H1 (cell line): ENCODE data around the gene MAPK8IP3. TPM values are rescaled to one million over a fixed set of nuclear protein-coding genes. Genes with fewer than 3 reads are reported as not detected.

Source experiments
- CTCF ChIA-PET: fragments of 300-600 bp; sonication (Branson Sonifier 250); formaldehyde crosslinking; loops from one replicate; lab custom pipeline; 2021; ENCODE audit not compliant: partially characterized antibody; lab: Charles Lee
- POLR2A ChIA-PET: fragments of 300-600 bp; sonication (Branson Sonifier 250); formaldehyde crosslinking; loops from one replicate; lab custom pipeline; 2021; ENCODE audit warnings: inconsistent platforms; ENCODE audit not compliant: partially characterized antibody; lab: Charles Lee
- DNase-seq, 2 experiments: peaks; one replicate each; pipeline versions ENCODE4 v3.0.0 to v3.0.0-alpha.2; 2010 to 2022; ENCODE audit warnings: low spot score in 2 of 2, low read depth in 1 of 2, mixed read lengths in 1 of 2
- FAIRE-seq: peaks from 2 replicates; lab custom pipeline; 2011; peaks lifted over from hg19 to GRCh38; lab: Jason Lieb, UNC
- H2AFZ ChIP-seq: 2 replicates; pipeline ENCODE4 v1.8.1; 2012; ENCODE audit warnings: low read length, inconsistent platforms
- H2AK5ac ChIP-seq: 2 replicates; pipeline ENCODE4 v1.6.1; 2013; ENCODE audit warnings: low read depth, low read length
- H2BK120ac ChIP-seq: replicated peaks from 2 replicates; pipeline ENCODE3; 2013; ENCODE audit warnings: low read depth, low read length, inconsistent platforms
- H2BK12ac ChIP-seq: 2 replicates; pipeline ENCODE4 v1.6.1; 2013; ENCODE audit warnings: low read depth, low read length
- H2BK15ac ChIP-seq: 2 replicates; pipeline ENCODE4 v1.6.1; 2013; ENCODE audit warnings: low read length
- H2BK20ac ChIP-seq: 2 replicates; pipeline ENCODE4 v1.6.1; 2013; ENCODE audit warnings: low read length
- H2BK5ac ChIP-seq: 2 replicates; pipeline ENCODE4 v1.6.1; 2013; ENCODE audit warnings: low read depth, low read length
- H3K14ac ChIP-seq: 2 replicates; pipeline ENCODE4 v1.6.1; 2013; ENCODE audit warnings: inconsistent platforms; ENCODE audit not compliant: insufficient read length
- H3K18ac ChIP-seq: 2 replicates; pipeline ENCODE4 v1.6.1; 2013; ENCODE audit warnings: low read length; ENCODE audit errors: extremely low read depth
- H3K23ac ChIP-seq: 2 replicates; pipeline ENCODE4 v1.6.1; 2013; ENCODE audit warnings: inconsistent platforms; ENCODE audit not compliant: insufficient read length
- H3K23me2 ChIP-seq: 2 replicates; pipeline ENCODE4 v1.6.1; 2013; ENCODE audit warnings: low read depth, low read length
- H3K27ac ChIP-seq: 2 replicates; pipeline ENCODE4 v1.6.1; 2011; ENCODE audit warnings: low read depth, low read length, inconsistent platforms
- H3K27me3 ChIP-seq, 4 experiments: replicated peaks in 1 of 4; 1 replicate in 1 of 4; 2 replicates in 3 of 4; pipeline versions ENCODE4 v1.6.1 to v1.8.1; 2011 to 2013; ENCODE audit warnings: low read length in 3 of 4, mild to moderate bottlenecking in 3 of 4, inconsistent platforms in 2 of 4, mixed read lengths in 2 of 4, moderate library complexity in 1 of 4; ENCODE audit not compliant: control insufficient read depth in 3 of 4, insufficient read depth in 3 of 4; ENCODE audit errors: extremely low read depth in 1 of 4
- H3K36me3 ChIP-seq, 4 experiments: 2 replicates each; pipeline versions ENCODE4 v1.6.1 to v1.8.1; 2011 to 2013; ENCODE audit warnings: mild to moderate bottlenecking in 4 of 4, low read length in 3 of 4, moderate library complexity in 2 of 4, control low read depth in 1 of 4, inconsistent platforms in 1 of 4; ENCODE audit not compliant: insufficient read depth in 4 of 4, control insufficient read depth in 2 of 4
- H3K4ac ChIP-seq: replicated peaks from 2 replicates; pipeline ENCODE3; 2013; ENCODE audit warnings: low read length, low read depth, mixed read lengths, inconsistent platforms; ENCODE audit not compliant: insufficient read length
- H3K4me1 ChIP-seq, 4 experiments: replicated peaks in 1 of 4; 1 replicate in 1 of 4; 2 replicates in 3 of 4; pipeline versions ENCODE4 v1.6.1 to v1.8.1; 2011 to 2013; ENCODE audit warnings: low read length in 3 of 4, inconsistent platforms in 2 of 4, mixed read lengths in 1 of 4; ENCODE audit not compliant: insufficient read depth in 4 of 4, control insufficient read depth in 3 of 4
- H3K4me2 ChIP-seq, 2 experiments: 2 replicates each; pipeline versions ENCODE4 v1.6.1 to v1.8.1; 2011 to 2013; ENCODE audit warnings: low read depth in 2 of 2, low read length in 2 of 2, control low read depth in 1 of 2, inconsistent platforms in 1 of 2, mild to moderate bottlenecking in 1 of 2; ENCODE audit not compliant: insufficient read depth in 1 of 2
- H3K4me3 ChIP-seq, 4 experiments: fragments of 200-600, 300-600 bp in 1 of 4; sonication (generic), shearing (Covaris generic), sonication (Bioruptor Twin) in 1 of 4; 2 replicates each; pipeline versions ENCODE4 v1.5.1 to v1.8.1; 2011 to 2016; ENCODE audit warnings: low read length in 4 of 4, low read depth in 3 of 4, control low read depth in 2 of 4, inconsistent platforms in 2 of 4, mild to moderate bottlenecking in 2 of 4, mixed read lengths in 1 of 4, moderate library complexity in 1 of 4; ENCODE audit not compliant: insufficient read depth in 2 of 4; ENCODE audit errors: extremely low read depth in 1 of 4
- H3K56ac ChIP-seq: replicated peaks from 2 replicates; pipeline ENCODE3; 2013; ENCODE audit warnings: low read depth, mild to moderate bottlenecking, mixed read lengths, low read length, inconsistent platforms; ENCODE audit not compliant: insufficient read length
- H3K79me1 ChIP-seq: 2 replicates; pipeline ENCODE4 v1.6.1; 2013; ENCODE audit warnings: low read depth, low read length, control low read depth
- H3K79me2 ChIP-seq, 2 experiments: 2 replicates each; pipeline versions ENCODE4 v1.6.1 to v1.8.1; 2012 to 2013; ENCODE audit warnings: low read length in 2 of 2, mild to moderate bottlenecking in 2 of 2, inconsistent platforms in 1 of 2; ENCODE audit not compliant: insufficient read depth in 2 of 2, control insufficient read depth in 1 of 2
- H3K9ac ChIP-seq, 4 experiments: replicated peaks in 1 of 4; 1 replicate in 1 of 4; 2 replicates in 3 of 4; pipeline versions ENCODE4 v1.6.1 to v1.8.1; 2011 to 2013; ENCODE audit warnings: low read depth in 3 of 4, low read length in 3 of 4, control low read depth in 2 of 4, mild to moderate bottlenecking in 2 of 4, moderate library complexity in 2 of 4, inconsistent platforms in 1 of 4; ENCODE audit errors: extremely low read depth in 1 of 4
- H3K9me3 ChIP-seq, 2 experiments: 2 replicates each; pipeline versions ENCODE4 v1.6.1 to v1.8.1; 2012 to 2013; ENCODE audit warnings: mild to moderate bottlenecking in 2 of 2, moderate library complexity in 2 of 2, control low read depth in 1 of 2, inconsistent platforms in 1 of 2, low read depth in 1 of 2, low read length in 1 of 2, mixed read lengths in 1 of 2; ENCODE audit not compliant: insufficient read depth in 2 of 2
- H4K20me1 ChIP-seq, 2 experiments: replicated peaks in 1 of 2; 2 replicates each; pipeline versions ENCODE3 to v1.8.1; 2011 to 2013; ENCODE audit warnings: inconsistent platforms in 2 of 2, low read length in 2 of 2, mild to moderate bottlenecking in 1 of 2; ENCODE audit not compliant: insufficient read depth in 2 of 2, control insufficient read depth in 1 of 2
- H4K5ac ChIP-seq: 2 replicates; pipeline ENCODE4 v1.6.1; 2013; ENCODE audit warnings: low read length, low read depth, mixed read lengths, inconsistent platforms; ENCODE audit not compliant: insufficient read length
- H4K8ac ChIP-seq: 2 replicates; pipeline ENCODE4 v1.8.0; 2013; ENCODE audit warnings: mild to moderate bottlenecking, moderate library complexity, low read length, inconsistent platforms; ENCODE audit not compliant: insufficient read depth; ENCODE audit errors: extremely low read depth
- H4K91ac ChIP-seq: replicated peaks from 2 replicates; pipeline ENCODE3; 2013; ENCODE audit warnings: low read length, mixed read lengths, inconsistent platforms; ENCODE audit not compliant: insufficient read length
- BCL11A ChIP-seq, 2 experiments: IDR thresholded peaks; one replicate each; pipeline ENCODE4 v1.6.1; 2011; ENCODE audit warnings: low read depth in 2 of 2, low read length in 2 of 2, mild to moderate bottlenecking in 2 of 2
- GABPA ChIP-seq: IDR thresholded peaks from 2 replicates; pipeline ENCODE4 v1.6.1; 2011; ENCODE audit warnings: mild to moderate bottlenecking, low read length, moderate library complexity, borderline replicate concordance; ENCODE audit not compliant: insufficient read depth
- GTF2F1 ChIP-seq: IDR thresholded peaks from 2 replicates; pipeline ENCODE4 v1.6.1; 2012; ENCODE audit warnings: low read depth, low read length, improper control_type of control experiment, borderline replicate concordance
- JUN ChIP-seq: IDR thresholded peaks from 2 replicates; pipeline ENCODE4 v1.6.1; 2011; ENCODE audit warnings: low read depth, mild to moderate bottlenecking, improper control_type of control experiment, low read length
- JUND ChIP-seq: IDR thresholded peaks from 2 replicates; pipeline ENCODE4 v1.6.1; 2011; ENCODE audit warnings: mild to moderate bottlenecking, improper control_type of control experiment, low read length
- MAFK ChIP-seq: IDR thresholded peaks from 2 replicates; pipeline ENCODE4 v1.6.1; 2012; ENCODE audit warnings: low read depth, mild to moderate bottlenecking, improper control_type of control experiment, low read length
- PHF8 ChIP-seq: fragments of 200-600 bp; sonication (generic); conservative IDR thresholded peaks from 2 replicates; pipeline ENCODE4 v1.7.1; 2012; ENCODE audit warnings: low read depth, mild to moderate bottlenecking, inconsistent platforms, low read length, moderate library complexity
- RBBP5 ChIP-seq: IDR thresholded peaks from 2 replicates; pipeline ENCODE4 v1.7.1; 2012; ENCODE audit warnings: low read depth, mild to moderate bottlenecking, inconsistent platforms, low read length, moderate library complexity, borderline replicate concordance
- RXRA ChIP-seq: IDR thresholded peaks from 2 replicates; pipeline ENCODE4 v1.6.1; 2011; ENCODE audit warnings: low read depth, mild to moderate bottlenecking, low read length, moderate library complexity; ENCODE audit not compliant: insufficient read depth
- TCF12 ChIP-seq: IDR thresholded peaks from 2 replicates; pipeline ENCODE4 v1.6.1; 2011; ENCODE audit warnings: low read depth, mild to moderate bottlenecking, low read length
- YY1 ChIP-seq: IDR thresholded peaks from 2 replicates; pipeline ENCODE4 v1.6.1; 2011; ENCODE audit warnings: low read depth, mild to moderate bottlenecking, low read length
- WGBS, 2 experiments: shearing (Covaris generic) in 1 of 2; methylation state at CpG; one replicate each; pipeline versions ENCODE4 v1.1.6 to v1.1.7; 2013 to 2015; ENCODE audit warnings: low lambda C conversion rate in 2 of 2, mixed read lengths in 2 of 2, inconsistent platforms in 1 of 2, low coverage in 1 of 2, missing lambda C conversion rate in 1 of 2; ENCODE audit not compliant: insufficient replicate concordance in 2 of 2, insufficient coverage in 1 of 2, insufficient read length in 1 of 2; ENCODE audit errors: extremely low coverage in 1 of 2, missing lambda C conversion rate in 1 of 2; 5-methylcytosine and 5-hydroxymethylcytosine counted together
- polyA plus RNA-seq, 7 experiments: library from polyadenylated mRNA; depleted of rRNA in 3 of 7; stranded (reverse) in 5 of 7; unstranded in 2 of 7; fragments of >200 nt in 5 of 7; fragments of 200-250 nt in 2 of 7; gene quantifications; 1 replicate in 5 of 7; 2 replicates in 1 of 7; 4 replicates in 1 of 7; pipeline versions ENCODE4 v1.2.1 to v1.2.3, GENCODE V29; 2011 to 2013; ENCODE audit warnings: missing spikeins in 2 of 7, mixed read lengths in 2 of 7
- total RNA-seq: library from RNA; stranded (reverse); fragmentation: NEBNext Ultra II Directional; extraction: Animal tissue kit (Norgen Biotek cat#: 25700); gene quantifications from 2 replicates; pipeline ENCODE4 v1.2.1, GENCODE V29; 2021
- TF ChIP-seq, protein P1 (sequence below): IDR thresholded peaks from 2 replicates; pipeline ENCODE4 v1.6.1; 2012; ENCODE audit warnings: inconsistent platforms
- TF ChIP-seq, protein P2 (sequence below): IDR thresholded peaks from 2 replicates; pipeline ENCODE4 v1.6.1; 2012; ENCODE audit warnings: inconsistent platforms

MAPK8IP3 gene
- total and polyA plus RNA-seq, 2 of the 8 experiments (the other 6 are each of a cell fraction or from before 2014, with no cell fraction given): 16.9 to 43.4 TPM

- Histone ChIP-seq H3K9me3 (no peaks in the 10 kb centered on the region), H3K79me2 (peaks cover 0 to 15% of the 10 kb centered on the region in 2 experiments; a peak in 1 of 4 replicates), H3K79me1 (peaks cover 6% of the 10 kb centered on the region), H2BK20ac (no peak overlapping the region), H3K27ac (no peak overlapping the region), H3K36me3 (peaks cover 0 to 23% (median 8%) of the 10 kb centered on the region in 4 experiments; a peak in 5 of 8 replicates), H2BK120ac (no peak overlapping the region), H3K4ac (no peak overlapping the region), H3K4me2 (peak overlapping the region; percentile 70 to 90), H4K5ac (no peak overlapping the region), H2BK15ac (no peak overlapping the region), H3K4me3 (peak overlapping the region in 2 of 4 experiments; percentile 82 to 91; a peak in 2 of 8 replicates), H3K56ac (no peak overlapping the region), H3K9ac (no peak overlapping the region), H2AK5ac (0 out of 2 replicates have a peak overlapping the region, but pooled peaks have one; percentile 40), H4K91ac (no peak overlapping the region), H3K14ac (no peak overlapping the region), H3K23ac (no peak overlapping the region), H4K8ac (peak overlapping the region; percentile 79; the same call in 1 of the 2 replicates), H3K4me1 (peaks cover 0 to 12% (median 10%) of the 10 kb centered on the region in 4 experiments; a peak in 5 of 7 replicates), H3K23me2 (peaks cover 17% of the 10 kb centered on the region), H3K18ac (no peak overlapping the region), H2BK5ac (no peak overlapping the region), H3K27me3 (no peaks in the 10 kb centered on the region), H2BK12ac (no peak overlapping the region), H2AFZ (no peak overlapping the region), H4K20me1 (peaks cover 0 to 28% of the 10 kb centered on the region in 2 experiments)
- 86% methylated on average over 6 of the region's 7 CpGs; no CpG with 5 or more reads in 1 of the 2 experiments for WGBS, 2 experiments
- CTCF ChIA-PET: interaction anchor here (0.6 to 2.7 kb wide), 11 partner anchors 9 to 49 kb away, joined by 3 to 13 read pairs (median 4); partner anchors contain the start of genes IGFALS, NUBP2 and SPSB3
- DNase-seq (no peak), FAIRE-seq (no peak)
- POLR2A ChIA-PET: interaction anchor here (0.7 to 13.5 kb wide), 9 partner anchors 5 to 190 kb away, joined by 3 to 246 read pairs (median 7); partner anchors contain the start of genes EME2, JPT2, MRPS34 and NME3
- TF ChIP-seq JUN (no peak), TCF12 (no peak), RXRA (no peak), PHF8 (no peak), BCL11A (IDR thresholded peaks at IDR 0.05; ENCODE audit: low read depth in 2 of 2, low read length in 2 of 2) (no peak), YY1 (no peak), MAFK (no peak), JUND (no peak), GTF2F1 (no peak), GABPA (no peak), RBBP5 (no peak)
- TF ChIP-seq, protein P1, sequence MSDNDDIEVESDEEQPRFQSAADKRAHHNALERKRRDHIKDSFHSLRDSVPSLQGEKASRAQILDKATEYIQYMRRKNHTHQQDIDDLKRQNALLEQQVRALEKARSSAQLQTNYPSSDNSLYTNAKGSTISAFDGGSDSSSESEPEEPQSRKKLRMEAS: no peak
- TF ChIP-seq, protein P2, sequence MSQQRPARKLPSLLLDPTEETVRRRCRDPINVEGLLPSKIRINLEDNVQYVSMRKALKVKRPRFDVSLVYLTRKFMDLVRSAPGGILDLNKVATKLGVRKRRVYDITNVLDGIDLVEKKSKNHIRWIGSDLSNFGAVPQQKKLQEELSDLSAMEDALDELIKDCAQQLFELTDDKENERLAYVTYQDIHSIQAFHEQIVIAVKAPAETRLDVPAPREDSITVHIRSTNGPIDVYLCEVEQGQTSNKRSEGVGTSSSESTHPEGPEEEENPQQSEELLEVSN: no peak
These were observed 68.4 kb downstream of the MAPK8IP3 start for GRCh38 chr16:1774448-1774780.
